ENCODE results near the gene CALCR.
"Not testable (repeated sequence)": the region's sequence is repeated elsewhere in the genome, so short reads cannot be mapped to it uniquely, and the experiment has no call there.

Gene CALCR

DNA sequence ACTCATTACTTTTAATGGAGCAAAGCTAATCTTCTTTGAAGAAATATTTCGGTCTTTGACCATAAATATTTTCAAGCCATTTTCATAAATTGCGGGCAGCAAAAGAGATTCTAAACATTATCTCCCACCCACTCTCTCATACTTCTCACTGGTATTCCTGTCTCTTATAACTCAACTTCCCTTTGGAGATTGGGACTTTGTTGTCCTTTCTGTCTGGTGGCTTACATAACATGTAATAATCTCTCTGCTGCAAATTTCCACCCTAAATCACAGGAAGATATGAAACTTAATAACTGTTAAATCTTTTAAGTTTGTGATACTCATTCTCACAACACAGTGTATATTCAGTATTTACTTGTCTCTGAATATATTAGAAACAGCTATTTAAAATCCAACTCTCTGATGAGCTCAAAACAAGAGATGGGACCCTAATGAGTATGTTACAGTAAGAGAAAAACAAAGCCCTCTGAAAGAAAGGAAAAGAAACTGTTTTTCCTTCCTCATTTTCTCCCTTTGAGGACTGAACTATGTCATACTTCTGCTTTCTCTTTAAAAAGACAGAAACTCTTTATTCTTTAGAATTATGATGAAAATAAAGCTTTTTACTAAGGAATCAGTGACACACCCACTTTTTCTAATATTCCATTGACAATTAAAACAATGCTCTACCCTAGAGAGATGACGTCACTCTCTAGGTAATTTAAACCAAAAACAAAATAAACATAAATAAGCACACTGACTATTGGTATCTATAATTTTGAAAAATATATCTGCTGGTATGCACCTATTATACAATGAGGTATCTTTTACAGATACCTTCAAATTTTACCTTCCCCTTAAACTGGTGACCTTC, 14.7 kb downstream of the CALCR start:
- no peak for DNase-seq

DNA sequence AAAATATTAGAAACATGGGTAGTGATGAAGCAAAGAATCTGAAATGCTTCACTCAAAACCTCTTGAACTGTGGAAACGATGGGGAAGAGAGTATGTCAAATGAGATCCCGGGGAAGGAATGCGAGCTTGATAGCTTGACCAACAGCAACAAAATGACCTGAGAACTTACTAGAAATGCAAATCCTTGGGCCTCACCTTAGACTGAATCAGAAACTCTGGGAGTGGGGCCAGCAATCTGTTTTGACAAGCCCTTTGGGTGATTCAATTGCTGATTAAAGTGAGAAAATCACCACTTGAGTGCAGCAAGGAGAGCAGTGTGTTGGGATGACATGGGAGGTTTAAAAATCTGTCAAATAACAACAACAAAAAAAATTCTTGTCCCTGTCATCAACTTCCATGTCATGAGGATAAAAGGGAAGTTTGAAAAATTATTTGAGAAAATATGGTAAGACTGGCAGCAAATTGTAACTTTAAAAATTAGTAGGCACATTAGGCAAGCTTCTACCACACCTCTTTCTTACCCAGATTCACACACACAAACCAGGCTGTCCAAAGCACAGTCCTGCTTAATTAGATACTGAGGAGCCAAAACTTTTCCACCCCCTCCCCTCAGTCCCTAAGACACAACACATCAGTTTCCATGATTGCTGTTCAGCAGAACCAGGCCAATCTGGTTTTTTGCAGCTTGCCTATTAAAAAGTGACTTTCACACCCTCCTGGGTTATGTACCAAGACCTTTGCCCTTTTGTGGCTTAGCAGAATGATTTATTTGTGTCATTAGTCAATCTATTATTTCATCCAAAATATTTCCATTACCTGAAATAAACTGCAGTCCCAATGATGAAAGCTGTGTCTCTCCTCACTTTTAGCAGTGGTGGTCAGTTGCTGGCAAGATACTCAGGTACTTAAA, 15.6 kb downstream of the CALCR start:
- no peak for DNase-seq

- no peak for DNase-seq
Observed at GRCh38 chr7:93551931-93552330, 22.6 kb downstream of the CALCR start.

GRCh38 chr7:93551063-93551895, 23.2 kb downstream of the CALCR start:
- no peak for DNase-seq

- DNase-seq = no peak
Observed at GRCh38 chr7:93547716-93548115, 26.8 kb downstream of the CALCR start.

DNA sequence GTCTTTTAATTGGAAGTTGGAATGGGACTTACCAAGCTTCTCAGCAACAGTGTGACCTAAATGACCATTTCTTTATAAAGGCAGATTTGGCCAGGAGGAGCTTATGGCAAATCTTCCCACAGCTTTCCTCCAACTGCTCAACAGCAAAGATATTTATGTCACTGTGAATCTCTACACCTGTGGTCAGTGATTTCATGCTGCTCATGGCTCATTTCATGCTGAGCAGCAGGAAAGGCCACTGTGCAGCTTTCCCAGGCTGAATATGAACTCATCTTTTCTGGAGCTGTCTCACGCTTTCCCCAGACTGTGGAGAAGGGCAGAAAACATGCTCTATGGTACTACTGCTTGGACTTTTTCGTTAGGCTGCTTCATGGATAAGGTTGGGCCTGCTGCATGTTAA, 29.8 kb downstream of the CALCR start:
- DNase-seq = no peak

- no peak for DNase-seq
Observed at GRCh38 chr7:93538061-93538460, 36.5 kb downstream of the CALCR start.

DNA sequence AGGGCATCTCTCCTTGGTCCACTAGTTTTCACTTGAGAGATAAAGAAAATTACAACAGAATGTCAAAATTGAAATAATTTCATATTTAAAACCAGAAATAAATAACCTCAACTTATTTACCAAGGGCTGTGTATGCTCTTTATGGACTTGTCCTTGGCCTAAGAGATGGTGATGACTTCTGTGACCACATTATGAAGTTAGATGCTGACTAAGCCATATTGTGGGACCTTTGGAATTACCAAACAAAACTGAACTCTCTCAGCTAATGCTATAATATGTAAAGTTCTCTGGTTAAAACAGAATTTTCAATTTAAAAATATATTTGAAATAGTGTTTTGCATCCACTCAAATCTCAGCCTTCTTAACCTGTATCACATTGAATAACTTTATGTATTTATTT, 38.9 kb downstream of the CALCR start:
- no peak for DNase-seq

DNA sequence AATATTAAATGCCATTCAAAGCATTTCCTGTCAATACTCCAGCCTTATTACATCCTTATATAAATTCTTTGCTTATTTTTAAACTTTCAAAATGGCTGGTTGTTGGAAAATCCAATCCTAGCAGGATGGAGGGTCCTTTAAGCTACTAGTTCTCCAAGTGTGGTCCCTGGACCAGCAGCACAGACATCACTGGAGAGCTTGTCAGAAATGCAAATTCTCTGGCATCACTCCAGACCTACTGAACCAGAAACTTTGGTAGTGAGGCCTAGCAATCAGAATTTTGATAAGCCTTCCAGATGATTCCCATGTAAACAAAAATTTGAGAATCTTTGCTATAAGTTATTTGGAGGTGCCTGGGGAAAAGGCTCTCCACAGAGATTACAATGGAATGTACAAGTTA, 43.8 kb downstream of the CALCR start:
- DNase-seq = no peak

DNA sequence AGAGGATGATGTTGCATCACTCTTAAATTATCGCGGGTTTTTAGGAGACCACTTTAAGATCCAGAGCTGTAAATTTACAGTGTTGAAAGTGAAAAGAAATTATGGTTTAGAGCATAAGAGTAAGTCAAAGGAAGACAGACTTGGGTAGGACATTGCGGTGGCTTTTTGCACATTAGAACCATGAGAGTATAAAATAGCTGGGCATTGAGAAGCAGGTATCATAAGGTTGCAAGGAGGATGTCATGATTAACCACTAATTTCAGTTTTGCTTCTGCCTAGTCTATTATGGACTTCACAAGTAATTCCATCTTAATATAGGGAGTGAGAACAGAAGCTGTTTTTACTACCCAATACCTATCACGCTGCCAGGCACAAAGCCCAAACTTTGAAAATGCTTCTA, 57.7 kb downstream of the CALCR start:
- no peak for DNase-seq

DNA sequence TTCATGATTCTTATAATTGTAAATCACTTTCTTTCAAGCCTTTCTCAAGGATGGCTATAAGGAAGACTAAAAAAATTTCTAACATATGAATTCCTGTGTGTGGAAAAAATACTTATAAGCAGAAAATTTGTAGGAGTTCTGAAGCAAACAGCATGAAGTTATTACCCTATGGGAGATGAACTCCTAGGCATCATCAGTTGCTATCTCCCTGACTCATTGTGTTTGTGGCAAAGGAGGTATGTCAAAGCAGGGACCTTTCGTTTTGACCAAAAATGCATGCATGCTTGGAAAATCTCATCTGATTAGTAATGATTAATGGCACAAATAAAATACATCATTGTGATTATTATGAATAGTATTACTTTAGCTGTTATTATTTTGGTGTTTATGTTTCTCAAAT, 59.4 kb downstream of the CALCR start:
- DNase-seq = no peak

DNA sequence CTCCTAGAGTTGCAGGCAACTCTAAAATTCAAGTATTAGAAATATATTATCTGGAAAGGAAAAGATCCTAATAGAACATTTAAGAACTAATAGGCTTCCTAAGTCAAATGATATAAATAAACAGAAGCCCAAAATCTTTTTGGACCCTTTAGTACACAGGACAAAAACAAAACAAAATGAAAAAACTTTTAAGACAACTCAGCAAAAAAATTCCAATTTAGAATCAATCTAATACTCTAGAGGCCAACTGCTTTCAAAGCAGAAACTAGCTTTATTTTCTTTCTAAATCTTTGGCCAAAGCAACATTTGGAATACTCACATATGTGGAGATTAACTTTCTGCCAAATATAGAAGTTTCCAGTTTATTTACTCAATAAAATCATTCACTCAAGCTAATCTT, 65.2 kb downstream of the CALCR start:
- no peak for DNase-seq

DNA sequence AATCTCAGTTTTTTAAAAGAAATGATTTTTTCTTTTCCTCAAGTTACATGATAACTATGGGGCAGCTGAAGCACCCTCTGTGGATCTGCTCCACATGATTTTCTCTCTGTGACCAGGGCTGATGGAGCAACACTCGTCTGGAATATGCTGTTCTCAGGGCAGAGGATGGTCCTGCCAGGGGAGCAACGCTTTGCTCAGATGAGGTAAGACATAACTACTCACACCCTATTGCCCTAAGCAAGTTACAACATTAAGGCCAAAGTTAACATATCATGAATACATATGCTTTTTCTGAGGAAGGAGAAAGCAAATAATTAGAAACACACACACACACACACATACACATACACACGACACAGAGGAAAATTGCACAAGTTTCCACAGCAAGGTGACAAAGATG, 71.4 kb downstream of the CALCR start:
- no peak for DNase-seq

GRCh38 chr7:93491860-93492259, 82.7 kb downstream of the CALCR start:
- DNase-seq = not testable (repeated sequence)

DNA sequence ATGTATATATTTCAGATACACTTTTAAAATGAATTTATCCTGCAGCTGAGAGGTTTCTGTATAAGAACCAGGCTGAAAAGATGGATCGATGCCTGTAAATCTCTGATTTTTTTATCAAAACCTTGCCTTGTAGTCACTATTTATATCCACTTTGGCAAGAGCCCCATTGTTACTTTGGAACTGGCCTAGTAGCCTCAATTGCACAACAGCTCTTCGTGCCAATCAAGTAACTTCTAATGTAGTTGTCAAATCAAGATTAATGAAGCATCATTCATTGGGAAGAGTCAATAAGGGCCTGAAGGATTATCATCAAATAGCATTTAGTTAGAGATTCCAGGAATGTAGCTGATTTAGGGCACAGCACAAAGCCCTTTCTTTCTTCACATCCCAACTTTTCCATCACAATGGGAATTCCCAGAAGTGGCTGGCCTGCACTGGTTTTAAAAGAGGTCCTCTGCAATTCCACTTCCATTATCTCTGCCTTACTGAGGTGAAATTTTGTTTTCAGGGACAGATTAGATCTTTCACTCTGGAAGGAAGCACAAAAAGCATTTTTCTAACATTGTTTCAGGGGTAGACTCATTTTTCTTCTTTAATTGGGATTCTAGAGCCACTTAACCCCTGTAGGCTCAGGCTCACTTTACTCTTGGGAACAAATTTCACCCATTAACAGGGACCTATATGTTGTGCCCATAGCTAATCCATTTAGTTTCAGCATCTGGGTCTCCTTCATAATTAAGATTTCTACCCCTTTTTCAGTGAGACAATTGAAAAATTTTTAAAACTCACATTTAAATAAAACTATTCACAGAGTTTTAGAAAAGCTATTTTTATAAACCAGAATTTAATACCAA, 97.8 kb downstream of the CALCR start:
- no peak for DNase-seq

DNA sequence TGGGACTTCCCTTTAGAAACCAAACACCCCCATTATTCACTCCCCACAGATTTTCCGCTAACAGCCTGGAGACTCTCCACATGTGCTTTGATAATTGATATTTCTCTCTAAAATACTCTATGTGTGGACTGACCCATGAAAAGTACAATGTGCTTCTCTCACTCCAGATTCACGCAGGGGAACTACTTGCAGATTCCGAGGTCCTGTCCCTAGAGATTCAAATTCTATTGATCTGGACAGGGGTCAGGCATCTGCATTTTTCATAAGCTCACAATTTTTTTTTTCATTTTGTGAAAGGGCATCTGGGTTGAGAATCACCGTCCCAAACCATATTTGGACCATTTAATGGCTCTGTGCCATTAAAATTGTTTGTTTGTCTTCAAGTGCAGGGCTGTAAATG, 98.7 kb downstream of the CALCR start:
- no peak for DNase-seq

DNA sequence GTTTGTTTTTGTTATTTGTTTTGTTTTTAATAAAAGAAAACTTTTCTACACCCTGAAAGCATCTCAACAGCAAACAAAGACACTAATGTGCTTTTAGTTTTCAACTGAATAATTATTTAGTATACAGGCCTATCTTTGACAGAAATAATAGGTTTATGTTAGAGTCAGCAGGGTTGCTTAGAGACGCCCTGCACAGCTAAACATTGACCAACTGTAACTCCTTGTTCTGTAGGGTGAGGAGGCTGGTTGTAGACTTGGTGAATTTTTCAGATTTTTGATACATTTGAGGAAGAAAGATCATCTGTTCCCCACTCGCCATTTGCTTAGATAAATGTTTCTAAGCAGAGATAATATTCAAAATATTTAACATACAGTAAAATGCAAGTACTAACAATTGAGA, 103.1 kb downstream of the CALCR start:
- no peak for DNase-seq

- DNase-seq = no peak
Observed at GRCh38 chr7:93463764-93464163, 110.8 kb downstream of the CALCR start.

- DNase-seq = no peak
Observed at GRCh38 chr7:93461350-93461749, 113.2 kb downstream of the CALCR start.

DNA sequence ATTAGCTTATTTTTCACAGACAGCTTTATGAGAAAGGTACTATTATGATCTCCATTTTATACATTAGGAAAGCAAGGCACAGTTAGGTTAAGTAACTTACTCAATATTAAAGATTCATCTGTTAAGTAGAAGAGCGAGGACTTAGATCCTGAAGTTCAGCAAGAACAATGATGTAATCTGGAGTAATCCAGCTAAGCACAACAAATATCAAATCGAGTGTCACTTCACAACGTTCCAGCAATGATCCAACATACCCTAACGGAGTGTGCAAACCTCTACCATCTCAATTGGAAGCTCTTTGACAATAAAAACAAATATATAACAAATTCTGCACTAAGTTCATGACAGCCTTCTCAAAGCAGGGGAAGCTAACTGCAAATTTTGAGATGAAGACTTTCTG, 121.3 kb downstream of the CALCR start:
- DNase-seq = no peak

- DNase-seq = no peak
Observed at GRCh38 chr7:93448176-93448575, 126.3 kb downstream of the CALCR start.

- no peak for DNase-seq
Observed at GRCh38 chr7:93447509-93447908, 127.0 kb downstream of the CALCR start.

Measured in activated CD4-positive, CD25-positive, alpha-beta regulatory T cell treated with anti-CD3 and anti-CD28 coated beads, Interleukin-2, amount 50 U/mL, for 72 hours (primary cell).